ENCODE results near the gene PSAT1. TPM values are rescaled to one million over a fixed set of nuclear protein-coding genes. Genes with fewer than 3 reads are reported as not detected.

PSAT1 gene
- total RNA-seq, 1 experiment from 2014 or later: 45.6 TPM

- 0 out of 2 replicates have a peak overlapping the region, but pooled peaks have one; percentile 75 for H3K4me3 ChIP-seq (ENCODE audit: low read length)
- H3K36me3 ChIP-seq (ENCODE audit: low read depth, low read length): no peaks in the 10 kb centered on the region
- no peaks in the 10 kb centered on the region for H4K20me1 ChIP-seq (ENCODE audit: low read length)
- CTCF ChIA-PET: no interaction called here
- H3K79me2 ChIP-seq (ENCODE audit: low read length): no peaks in the 10 kb centered on the region
- H3K9me2 ChIP-seq (replicated peaks; ENCODE audit: low read length): no peaks in the 10 kb centered on the region
- H3K27ac ChIP-seq (ENCODE audit: low read length): no peak overlapping the region
- H3K9me3 ChIP-seq (ENCODE audit: low read length): no peaks in the 10 kb centered on the region
- no TSS peak for BruUV-seq (replicated peaks)
- TF ChIP-seq EZH2phosphoT487 (IDR thresholded peaks at IDR 0.05; ENCODE audit: borderline replicate concordance, low read length): no peak
- TF ChIP-seq CTCF (conservative IDR thresholded peaks at IDR 0.05; ENCODE audit: low read depth, low read length): no peak
- no peak for TF ChIP-seq EZH2 (IDR thresholded peaks at IDR 0.05; ENCODE audit: low read length, unreplicated experiment)
- no peak for ATAC-seq
- no peaks in the 10 kb centered on the region; the same call in 1 of the 2 replicates for H3K4me1 ChIP-seq (ENCODE audit: insufficient read depth, low read length)
- no peak overlapping the region for H2AFZ ChIP-seq (ENCODE audit: low read length)
- no peak overlapping the region for H3K9ac ChIP-seq (ENCODE audit: low read length)
- no peaks in the 10 kb centered on the region for H3F3A ChIP-seq (ENCODE audit: low read length, unreplicated experiment)
- no peaks in the 10 kb centered on the region for H3K27me3 ChIP-seq (ENCODE audit: low read length)
- DNase-seq: no peak
- POLR2A ChIA-PET (ENCODE audit: unreplicated experiment): no interaction called here
- intact Hi-C loops (cut with micrococcal nuclease): no loop called here
- H3K4me2 ChIP-seq (ENCODE audit: low read length): no peak overlapping the region
These were observed 75.1 kb downstream of the PSAT1 start for GRCh38 chr9:78371981-78372380.

Other genes starting within 250 kb of the PSAT1 start
- gene CEP78, start 61.0 kb upstream of the PSAT1 start, total RNA-seq (2014; rRNA removed): 35.2 and 52.5 TPM in 2 replicates